KMS-11 (cell line): ENCODE measurements around the gene NMRK1.

Experiments used
- H2AFZ ChIP-seq: fragments of 200-600 bp; sonication (generic); 2 replicates; pipeline ENCODE4 v1.6.1; 2016; ENCODE audit warnings: antibody characterized with exemption, mixed run types, low read depth
- H3K27ac ChIP-seq: fragments of 200-600 bp; sonication (generic); 2 replicates; pipeline ENCODE4 v1.6.1; 2016; ENCODE audit warnings: mild to moderate bottlenecking, mixed run types
- H3K27me3 ChIP-seq: fragments of 200-600 bp; sonication (generic); 2 replicates; pipeline ENCODE4 v1.6.1; 2017; ENCODE audit warnings: mild to moderate bottlenecking, low read depth, mixed run types, moderate library complexity; ENCODE audit not compliant: insufficient read depth
- H3K36me3 ChIP-seq: fragments of 200-600 bp; sonication (generic); 2 replicates; pipeline ENCODE4 v1.6.1; 2017; ENCODE audit warnings: mild to moderate bottlenecking, mixed run types; ENCODE audit not compliant: insufficient read depth
- H3K4me1 ChIP-seq: fragments of 200-600 bp; sonication (generic); 2 replicates; pipeline ENCODE4 v1.6.1; 2016; ENCODE audit warnings: mild to moderate bottlenecking, low read depth, mixed run types; ENCODE audit not compliant: poor library complexity, severe bottlenecking
- H3K4me2 ChIP-seq: fragments of 200-600 bp; sonication (generic); 2 replicates; pipeline ENCODE4 v1.7.0; 2016; ENCODE audit warnings: mild to moderate bottlenecking, mixed run types
- H3K4me3 ChIP-seq: fragments of 200-600 bp; sonication (generic); IDR thresholded peaks from 2 replicates; pipeline ENCODE4 v1.6.1; 2017; ENCODE audit warnings: low read depth, low read length, mixed read lengths; ENCODE audit not compliant: insufficient read depth
- H3K79me2 ChIP-seq: fragments of 200-600 bp; sonication (generic); 2 replicates; pipeline ENCODE4 v1.6.1; 2016; ENCODE audit warnings: low read depth, mixed run types; ENCODE audit not compliant: insufficient read depth
- H3K9ac ChIP-seq: fragments of 200-600 bp; sonication (generic); 2 replicates; pipeline ENCODE4 v1.6.1; 2016; ENCODE audit warnings: mild to moderate bottlenecking, mixed run types
- H4K20me1 ChIP-seq: fragments of 200-600 bp; sonication (generic); 2 replicates; pipeline ENCODE4 v1.6.1; 2016; ENCODE audit warnings: mild to moderate bottlenecking, mixed run types; ENCODE audit not compliant: insufficient read depth
- CTCF ChIP-seq: fragments of 200-600 bp; sonication (generic); conservative IDR thresholded peaks from 2 replicates; pipeline ENCODE4 v1.6.1; 2017; ENCODE audit warnings: low read depth, mild to moderate bottlenecking, antibody characterized with exemption, low read length, moderate library complexity, mixed read lengths

NMRK1 gene

GRCh38 chr9:75092766-75093165 lies 4.8 kb upstream of the NMRK1 start:
- Histone ChIP-seq H2AFZ (no peak overlapping the region), H3K27ac (no peak overlapping the region), H3K4me2 (peak overlapping the region; percentile 37; the same call in 1 of the 2 replicates), H4K20me1 (no peaks in the 10 kb centered on the region), H3K4me3 (no peak overlapping the region), H3K27me3 (no peaks in the 10 kb centered on the region), H3K79me2 (peaks cover 66% of the 10 kb centered on the region), H3K4me1 (peaks cover 44% of the 10 kb centered on the region), H3K9ac (no peak overlapping the region), H3K36me3 (no peaks in the 10 kb centered on the region)
- no peak for TF ChIP-seq CTCF

- no peak overlapping the region for H3K4me2 ChIP-seq
Observed at GRCh38 chr9:75090579-75090978, 2.6 kb upstream of the NMRK1 start.

GRCh38 chr9:75089373-75089766 lies 1.4 kb upstream of the NMRK1 start:
- Histone ChIP-seq H3K27ac (no peak overlapping the region; the same call in 1 of the 2 replicates), H3K27me3 (no peaks in the 10 kb centered on the region), H3K4me3 (no peak overlapping the region), H4K20me1 (no peaks in the 10 kb centered on the region), H3K79me2 (peaks cover 75% of the 10 kb centered on the region), H3K36me3 (no peaks in the 10 kb centered on the region), H3K4me2 (peak overlapping the region; percentile 69), H2AFZ (no peak overlapping the region), H3K4me1 (peaks cover 63% of the 10 kb centered on the region), H3K9ac (peak overlapping the region; percentile 45; the same call in 1 of the 2 replicates)
- no peak for TF ChIP-seq CTCF

More at GRCh38 chr9:75090579-75090978, 2.6 kb upstream of the NMRK1 start:
- H3K4me3 ChIP-seq: no peak overlapping the region
- no peak overlapping the region for H2AFZ ChIP-seq
- peaks cover 53% of the 10 kb centered on the region for H3K4me1 ChIP-seq
- H4K20me1 ChIP-seq: no peaks in the 10 kb centered on the region
- TF ChIP-seq CTCF: no peak
- H3K27ac ChIP-seq: no peak overlapping the region
- H3K79me2 ChIP-seq: peaks cover 74% of the 10 kb centered on the region
- H3K36me3 ChIP-seq: no peaks in the 10 kb centered on the region
- H3K9ac ChIP-seq: no peak overlapping the region
- H3K27me3 ChIP-seq: no peaks in the 10 kb centered on the region

- H3K79me2 ChIP-seq: peaks cover 75% of the 10 kb centered on the region
- H2AFZ ChIP-seq: peak overlapping the region; percentile 68
- H3K27ac ChIP-seq: peak overlapping the region; percentile 51
Observed at GRCh38 chr9:75088646-75089372, 854 bp upstream of the NMRK1 start.

More at GRCh38 chr9:75088646-75089372, 854 bp upstream of the NMRK1 start:
- H3K4me3 ChIP-seq: no peak overlapping the region
- peak overlapping the region; percentile 69 for H3K4me2 ChIP-seq
- peak overlapping the region; percentile 45 for H3K9ac ChIP-seq
- no peaks in the 10 kb centered on the region for H3K27me3 ChIP-seq
- H3K36me3 ChIP-seq: no peaks in the 10 kb centered on the region
- TF ChIP-seq CTCF: no peak
- peaks cover 69% of the 10 kb centered on the region for H3K4me1 ChIP-seq
- no peaks in the 10 kb centered on the region for H4K20me1 ChIP-seq
